SKM-1 (cell line): ENCODE results near the gene LIPC.

ENCODE experiments used
- DNase-seq: peaks from one replicate; lab custom pipeline; 2025; ENCODE audit not compliant: unreplicated experiment; lab: John Stamatoyannopoulos, UW

The LIPC gene

GRCh38 chr15:58530056-58530590 lies 98.3 kb downstream of the LIPC start:
- DNase-seq = no peak

GRCh38 chr15:58532126-58532525 lies 100.3 kb downstream of the LIPC start:
- DNase-seq = no peak

GRCh38 chr15:58534556-58534955 lies 102.8 kb downstream of the LIPC start:
- DNase-seq = no peak

GRCh38 chr15:58535337-58535736 lies 103.5 kb downstream of the LIPC start:
- no peak for DNase-seq

GRCh38 chr15:58535894-58536293 lies 104.1 kb downstream of the LIPC start:
- no peak for DNase-seq

GRCh38 chr15:58536414-58536813 lies 104.6 kb downstream of the LIPC start:
- DNase-seq = no peak

- no peak for DNase-seq
Observed at GRCh38 chr15:58537033-58537432, 105.2 kb downstream of the LIPC start.

GRCh38 chr15:58538225-58538727 lies 106.5 kb downstream of the LIPC start:
- no peak for DNase-seq

GRCh38 chr15:58538901-58539300 lies 107.1 kb downstream of the LIPC start:
- no peak for DNase-seq

- DNase-seq = no peak
Observed at GRCh38 chr15:58539548-58539947, 107.8 kb downstream of the LIPC start.

- no peak for DNase-seq
Observed at GRCh38 chr15:58541410-58542087, 109.8 kb downstream of the LIPC start.

GRCh38 chr15:58543664-58544335 lies 112.0 kb downstream of the LIPC start:
- no peak for DNase-seq

- no peak for DNase-seq
Observed at GRCh38 chr15:58544756-58545155, 113.0 kb downstream of the LIPC start.

- DNase-seq = no peak
Observed at GRCh38 chr15:58545307-58546065, 113.7 kb downstream of the LIPC start.

- DNase-seq = no peak
Observed at GRCh38 chr15:58546066-58546591, 114.3 kb downstream of the LIPC start.

- DNase-seq = no peak
Observed at GRCh38 chr15:58546635-58547627, 115.1 kb downstream of the LIPC start.

- no peak for DNase-seq
Observed at GRCh38 chr15:58547628-58548307, 116.0 kb downstream of the LIPC start.

- no peak for DNase-seq
Observed at GRCh38 chr15:58548308-58549012, 116.7 kb downstream of the LIPC start.
